Non-pigmented ciliary epithelial cell (primary cell): Measurements from ENCODE around the gene GNG7.
"Not testable (repeated sequence)": the region's sequence is repeated elsewhere in the genome, so short reads cannot be mapped to it uniquely, and the experiment has no call there.

ENCODE experiments used
- DNase-seq: peaks from one replicate; pipeline ENCODE4 v3.0.0-alpha.2; 2010; ENCODE audit warnings: low read depth

GNG7 gene

GRCh38 chr19:2484178-2484937 is 218.1 kb downstream of the GNG7 start:
- DNase-seq, result no peak

DNA sequence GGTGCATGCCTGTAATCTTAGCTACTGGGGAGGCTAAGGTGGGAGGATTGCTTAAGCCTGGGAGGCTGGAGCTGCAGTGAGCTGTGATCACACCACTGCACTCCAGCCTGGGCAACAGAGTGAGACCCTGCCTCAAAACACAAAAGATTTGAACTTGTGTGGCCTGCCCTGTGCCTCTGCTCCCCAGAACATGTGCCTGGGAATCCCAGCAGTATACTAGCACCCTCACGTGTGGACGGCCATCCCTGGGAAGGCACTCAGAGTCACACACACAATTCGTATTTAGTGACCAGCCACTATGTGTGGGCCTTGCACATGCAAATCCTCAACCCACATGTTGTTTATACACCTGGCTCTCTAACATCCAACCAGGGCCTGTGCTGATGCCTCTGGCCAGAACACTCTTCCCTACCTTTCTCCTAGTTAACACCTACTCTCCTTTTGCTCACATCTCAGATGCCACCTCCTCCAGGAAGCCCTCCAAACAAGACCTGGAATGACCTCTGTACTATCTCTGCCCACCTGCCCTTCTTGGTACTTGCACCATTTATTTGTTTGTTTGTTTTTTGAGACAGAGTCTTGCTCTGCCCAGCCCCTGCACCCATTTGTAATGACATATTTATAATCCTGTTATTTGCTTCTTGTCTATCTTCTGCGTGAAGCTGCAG is 218.9 kb downstream of the GNG7 start:
- DNase-seq, result no peak

DNA sequence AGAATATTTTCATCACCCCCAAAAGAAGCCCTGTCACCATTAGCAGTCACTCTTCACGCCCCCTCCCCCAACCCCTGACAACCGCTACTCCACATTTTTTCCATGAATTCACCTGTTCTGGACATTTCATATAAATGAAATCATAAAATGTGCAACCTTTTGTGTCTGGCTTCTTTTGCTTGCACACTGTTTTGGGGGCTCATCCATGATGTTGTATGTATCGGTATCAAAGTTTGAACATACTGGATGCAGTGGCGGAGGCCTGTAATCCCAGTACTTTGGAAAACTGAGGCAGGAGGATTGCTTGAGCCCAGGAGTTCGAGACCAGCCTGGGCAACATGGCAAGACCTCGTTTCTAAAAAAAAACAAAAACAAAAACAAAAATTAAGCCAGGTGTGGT is 219.4 kb downstream of the GNG7 start:
- DNase-seq, result no peak

DNA sequence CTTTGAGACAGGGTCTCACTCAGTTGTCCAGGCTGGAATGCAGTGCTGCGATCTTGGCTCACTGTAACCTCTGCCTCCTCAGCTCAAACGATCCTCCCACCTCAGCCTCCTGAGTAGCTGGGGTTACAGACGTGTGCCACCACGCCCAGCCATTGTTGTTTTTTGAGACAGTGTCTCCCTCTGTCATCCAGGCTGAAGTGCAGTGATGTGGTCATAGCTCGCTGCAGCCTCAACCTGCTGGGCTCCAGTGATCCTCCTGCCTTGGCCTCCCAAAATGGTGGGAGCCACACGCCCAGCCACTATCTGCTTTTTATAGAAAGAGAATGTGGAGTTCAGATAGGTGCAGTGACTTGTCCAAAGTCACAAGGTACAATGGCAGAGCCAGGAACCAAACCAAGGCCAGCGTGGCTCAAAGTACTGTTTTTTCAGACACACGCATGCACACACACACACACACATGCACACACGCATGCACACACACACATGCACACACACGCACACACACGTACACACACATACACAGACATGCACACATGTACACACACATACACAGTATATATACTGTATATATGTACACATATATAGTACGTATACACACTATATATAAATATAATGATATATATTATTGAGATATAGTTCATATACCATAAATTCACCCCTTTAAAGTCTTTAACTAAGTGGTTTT is 220.0 kb downstream of the GNG7 start:
- DNase-seq, result no peak

- DNase-seq, result no peak
These were observed 221.0 kb downstream of the GNG7 start for GRCh38 chr19:2481466-2481865.

GRCh38 chr19:2479556-2480194 is 222.8 kb downstream of the GNG7 start:
- DNase-seq, result no peak

- no peak for DNase-seq
These were observed 223.5 kb downstream of the GNG7 start for GRCh38 chr19:2478756-2479555.

DNA sequence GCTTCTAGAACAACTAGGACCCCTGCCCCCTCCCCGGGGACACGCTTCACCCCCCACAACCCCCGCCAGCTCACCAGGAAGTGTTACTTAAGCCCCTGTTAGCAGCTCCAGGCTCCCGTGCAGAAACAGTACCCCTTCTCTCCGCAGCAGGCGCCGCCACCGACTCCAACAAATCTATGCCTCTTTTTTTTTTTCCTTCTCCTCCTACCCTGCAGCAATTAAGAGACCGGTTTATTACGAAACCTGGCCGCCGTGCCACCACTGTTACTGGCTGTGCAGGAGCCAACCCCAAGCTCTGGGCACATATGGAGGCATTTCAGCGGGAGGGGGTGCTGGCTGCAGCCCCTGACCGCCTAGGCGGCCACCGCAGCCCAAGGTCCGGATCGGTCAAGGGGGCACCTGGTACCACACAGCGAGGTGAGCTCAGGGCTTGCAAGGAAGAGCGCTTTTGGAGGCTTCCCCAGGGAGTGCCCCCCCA is 224.2 kb downstream of the GNG7 start:
- no peak for DNase-seq

GRCh38 chr19:2477732-2478191 is 224.7 kb downstream of the GNG7 start:
- DNase-seq, result no peak

DNA sequence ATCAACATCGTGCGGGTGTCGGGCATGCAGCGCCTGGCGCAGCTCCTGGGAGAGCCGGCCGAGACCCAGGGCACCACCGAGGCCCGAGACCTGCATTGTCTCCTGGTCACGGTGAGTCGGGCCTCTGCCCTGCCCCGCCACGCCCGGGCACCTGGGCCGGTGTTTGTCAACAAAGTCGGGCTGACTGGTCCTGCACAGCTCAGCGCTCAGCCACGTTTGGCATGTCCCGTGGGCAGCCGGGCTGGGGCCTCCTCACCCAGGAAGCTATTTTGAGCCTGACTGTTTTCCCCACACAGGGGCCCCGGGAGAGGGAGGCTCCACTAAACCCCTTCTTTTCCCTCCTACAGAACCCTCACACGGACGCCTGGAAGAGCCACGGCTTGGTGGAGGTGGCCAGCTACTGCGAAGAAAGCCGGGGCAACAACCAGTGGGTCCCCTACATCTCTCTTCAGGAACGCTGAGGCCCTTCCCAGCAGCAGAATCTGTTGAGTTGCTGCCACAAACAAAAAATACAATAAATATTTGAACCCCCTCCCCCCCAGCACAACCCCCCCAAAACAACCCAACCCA is 225.3 kb downstream of the GNG7 start:
- no peak for DNase-seq

GRCh38 chr19:2476451-2477140 is 225.9 kb downstream of the GNG7 start:
- DNase-seq, result no peak

GRCh38 chr19:2475702-2476450 is 226.6 kb downstream of the GNG7 start, which contains the start of gene GADD45B:
Gene GADD45B (plus strand): TSS chr19:2476127. CDS start chr19:2476359, 232 bp downstream.
- DNase-seq, result peak; percentile 91

DNA sequence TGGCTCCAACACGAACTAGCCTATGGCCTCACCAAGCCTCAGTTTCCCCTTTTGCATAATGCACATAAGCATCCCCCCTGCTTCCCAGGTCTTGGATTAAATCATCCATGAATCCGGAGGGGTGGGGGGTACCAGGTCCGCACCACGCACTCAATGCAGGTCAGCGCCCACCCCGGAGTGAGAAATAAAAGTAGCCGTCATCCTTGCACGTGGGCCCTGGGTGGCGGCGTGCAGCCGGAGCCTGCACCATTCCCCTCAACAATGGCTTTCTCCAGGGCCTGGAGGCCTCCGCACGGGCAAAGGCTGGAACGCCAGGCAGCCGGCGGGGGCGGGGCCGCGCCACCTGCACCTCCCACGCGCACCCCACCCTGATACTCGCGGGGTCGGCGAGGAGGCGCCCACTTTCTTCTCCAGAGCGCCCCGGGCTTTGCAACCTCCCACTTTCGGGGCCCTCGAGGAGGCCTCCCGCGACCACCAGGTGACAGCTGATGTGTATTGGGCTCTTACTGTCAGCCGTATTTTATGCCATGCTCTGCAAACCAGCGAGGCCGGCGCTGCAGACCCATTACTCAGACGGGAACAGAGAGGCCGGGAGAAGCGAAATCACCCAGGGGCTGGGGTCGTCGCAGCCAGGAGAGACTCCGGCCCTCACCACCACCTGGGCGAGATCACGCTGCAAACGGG is 227.3 kb downstream of the GNG7 start:
- no peak for DNase-seq

GRCh38 chr19:2474232-2475017 is 228.1 kb downstream of the GNG7 start:
- no peak for DNase-seq

DNA sequence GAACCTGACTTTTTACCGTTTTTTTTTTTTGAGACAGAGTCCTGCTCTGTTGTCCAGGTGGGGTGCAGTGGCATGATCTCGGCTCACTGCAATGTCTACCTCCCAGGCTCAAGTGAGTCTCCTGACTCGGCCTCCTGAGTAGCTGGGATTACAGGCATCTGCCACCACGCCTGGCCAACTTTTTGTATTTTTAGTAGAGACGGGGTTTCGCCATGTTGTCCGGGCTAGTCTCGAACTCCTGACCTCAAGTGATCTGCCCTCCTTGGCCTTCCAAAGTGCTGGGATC is 232.6 kb downstream of the GNG7 start:
- not testable (repeated sequence) for DNase-seq

DNA sequence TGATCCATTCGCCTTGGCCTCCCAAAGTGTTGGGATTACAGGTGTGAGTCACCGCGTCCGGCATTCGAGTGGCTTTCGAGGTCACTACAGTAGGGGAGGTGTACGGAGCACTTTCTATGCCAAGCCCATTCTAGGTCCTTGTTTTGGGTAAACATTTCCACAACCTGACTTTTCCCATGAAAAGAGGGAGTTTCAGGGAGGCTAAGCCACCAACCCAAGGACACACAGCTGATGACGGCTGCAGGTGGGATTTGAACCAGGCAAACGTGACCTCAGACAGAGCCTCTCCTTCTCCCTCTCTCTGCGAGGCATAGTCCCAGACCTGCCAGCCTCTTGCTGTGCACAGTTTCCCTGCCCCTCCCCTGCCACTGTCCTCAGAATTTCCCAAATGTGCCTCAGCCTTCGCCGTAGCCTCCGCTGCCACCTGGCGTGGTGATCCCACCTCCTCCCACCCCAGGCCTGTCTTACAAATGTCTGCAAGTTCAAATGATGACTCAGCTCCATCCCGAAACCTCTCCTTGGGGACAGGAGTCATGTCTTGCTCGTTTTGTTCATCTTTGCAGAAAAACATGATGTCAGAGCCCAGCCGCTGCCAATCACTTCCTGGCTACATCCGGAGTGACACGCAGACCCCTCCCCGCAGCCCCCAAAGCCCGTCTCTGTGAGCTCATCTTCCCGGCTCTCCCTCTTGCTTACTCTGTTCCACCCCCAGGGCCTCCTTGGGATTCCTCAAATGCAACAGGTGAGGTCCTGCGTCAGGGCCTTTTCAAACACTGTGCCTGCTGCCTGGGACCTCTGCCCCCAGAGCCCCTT is 233.2 kb downstream of the GNG7 start:
- no peak for DNase-seq

DNA sequence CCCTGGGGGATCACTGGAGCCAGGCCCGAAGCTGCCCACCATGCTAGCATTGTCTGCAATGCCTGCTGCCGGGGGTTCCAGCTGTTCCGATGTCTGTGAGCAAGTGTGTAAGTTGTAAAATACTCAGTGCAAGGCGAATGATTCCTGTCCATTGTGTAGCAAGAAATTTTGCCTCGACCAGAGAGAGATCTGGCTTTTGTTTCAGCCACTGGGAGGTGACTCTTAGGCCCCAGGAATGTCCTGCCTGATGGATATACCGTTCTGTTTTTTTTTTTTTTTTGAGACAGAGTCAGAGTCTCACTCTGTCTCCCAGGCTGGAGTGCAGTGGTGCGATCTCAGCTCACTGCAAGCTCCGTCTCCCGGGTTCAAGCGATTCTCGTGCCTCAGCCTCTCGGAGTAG is 233.9 kb downstream of the GNG7 start:
- DNase-seq, result no peak

GRCh38 chr19:2464389-2464788 is 238.1 kb downstream of the GNG7 start:
- DNase-seq, result no peak
